ENCODE results near the gene USP25. TPM values are rescaled to one million over a fixed set of nuclear protein-coding genes. Genes with fewer than 3 reads are reported as not detected.
A peak's percentile ranks its signal among the peaks of the same experiment; 100 is the strongest.

The USP25 gene
- total and polyA plus RNA-seq, 2 experiments from 2014 or later: 11.8 to 49.2 TPM

- Histone ChIP-seq H3K27me3 (ENCODE audit: insufficient read depth) (no peaks in the 10 kb centered on the region), H2AFZ (no peak overlapping the region), H3K4me1 (ENCODE audit: insufficient read depth) (peaks cover 41% of the 10 kb centered on the region), H3K4me2 (peak overlapping the region; percentile 46), H3K36me3 (ENCODE audit: insufficient read depth) (no peaks in the 10 kb centered on the region), H3F3A (replicated peaks; ENCODE audit: low read depth) (no peaks in the 10 kb centered on the region), H3K27ac (ENCODE audit: low read depth) (no peak overlapping the region), H3K79me2 (replicated peaks; ENCODE audit: insufficient read depth) (peaks cover 93% of the 10 kb centered on the region), H4K20me1 (replicated peaks; ENCODE audit: insufficient read depth) (peaks cover 12% of the 10 kb centered on the region; the same call in 1 of the 2 replicates), H3K9me2 (ENCODE audit: insufficient read depth) (no peaks in the 10 kb centered on the region), H3K4me3 (no peak overlapping the region)
- peaks cover 17% of the 10 kb centered on the region for H3K9me3 Mint-ChIP-seq
- peaks cover 3% of the 10 kb centered on the region for H3K27me3 Mint-ChIP-seq (ENCODE audit: insufficient read depth, low read depth, poor library complexity)
- ATAC-seq: peak; percentile 6; the same call in 1 of the 3 replicates
- H3K4me3 Mint-ChIP-seq: peak overlapping the region; percentile 17; the same call in 1 of the 3 replicates
- no peak for DNase-seq (ENCODE audit: low spot score)
- peaks cover 27% of the 10 kb centered on the region for H3K36me3 Mint-ChIP-seq (ENCODE audit: low read depth)
- H3K4me1 Mint-ChIP-seq: peaks cover 69% of the 10 kb centered on the region
- no peak for TF ChIP-seq EZH2phosphoT487 (IDR thresholded peaks at IDR 0.05; ENCODE audit: unreplicated experiment)
- TF ChIP-seq POLR2AphosphoS5 (IDR thresholded peaks at IDR 0.05; ENCODE audit: low read depth): no peak
- no peak for TF ChIP-seq ZNF331 (CRISPR knock-in tag; IDR thresholded peaks at IDR 0.05; ENCODE audit: low read depth)
- TF ChIP-seq ZNF114 (CRISPR knock-in tag; IDR thresholded peaks at IDR 0.05): no peak
- TF ChIP-seq JUNB (IDR thresholded peaks at IDR 0.05; ENCODE audit: unreplicated experiment): no peak
- no peak for TF ChIP-seq REST (IDR thresholded peaks at IDR 0.05; ENCODE audit: unreplicated experiment)
- TF ChIP-seq CREB1 (CRISPR knock-in tag; IDR thresholded peaks at IDR 0.05; ENCODE audit: low read depth): no peak
- no peak for TF ChIP-seq CTCF (conservative IDR thresholded peaks at IDR 0.05; ENCODE audit: low read depth in 2 of 2)
- no peak for TF ChIP-seq ZNF462 (CRISPR knock-in tag; IDR thresholded peaks at IDR 0.05)
- peak overlapping the region; percentile 10; the same call in 1 of the 2 replicates for H3K27ac Mint-ChIP-seq
Observed at GRCh38 chr21:15754640-15755039, 24.9 kb downstream of the USP25 start.

Measured in GM23338 (cell line).